Loucy (cell line): ENCODE measurements around the gene EEA1.

Experiments used
- EZH2phosphoT487 ChIP-seq: fragments of 200-600 bp; IDR thresholded peaks from 2 replicates; pipeline ENCODE4 v1.6.1; 2018; ENCODE audit warnings: antibody characterized with exemption, mild to moderate bottlenecking, moderate library complexity, borderline replicate concordance
- TF ChIP-seq, protein P1 (sequence below): fragments of 200-600 bp; sonication (generic); conservative IDR thresholded peaks from 2 replicates; pipeline ENCODE4 v1.5.1; 2014; ENCODE audit warnings: mild to moderate bottlenecking, antibody characterized with exemption, low read length

GRCh38 chr12:92912672-92913071 is 16.4 kb downstream of the EEA1 start:
- TF ChIP-seq, protein P1, sequence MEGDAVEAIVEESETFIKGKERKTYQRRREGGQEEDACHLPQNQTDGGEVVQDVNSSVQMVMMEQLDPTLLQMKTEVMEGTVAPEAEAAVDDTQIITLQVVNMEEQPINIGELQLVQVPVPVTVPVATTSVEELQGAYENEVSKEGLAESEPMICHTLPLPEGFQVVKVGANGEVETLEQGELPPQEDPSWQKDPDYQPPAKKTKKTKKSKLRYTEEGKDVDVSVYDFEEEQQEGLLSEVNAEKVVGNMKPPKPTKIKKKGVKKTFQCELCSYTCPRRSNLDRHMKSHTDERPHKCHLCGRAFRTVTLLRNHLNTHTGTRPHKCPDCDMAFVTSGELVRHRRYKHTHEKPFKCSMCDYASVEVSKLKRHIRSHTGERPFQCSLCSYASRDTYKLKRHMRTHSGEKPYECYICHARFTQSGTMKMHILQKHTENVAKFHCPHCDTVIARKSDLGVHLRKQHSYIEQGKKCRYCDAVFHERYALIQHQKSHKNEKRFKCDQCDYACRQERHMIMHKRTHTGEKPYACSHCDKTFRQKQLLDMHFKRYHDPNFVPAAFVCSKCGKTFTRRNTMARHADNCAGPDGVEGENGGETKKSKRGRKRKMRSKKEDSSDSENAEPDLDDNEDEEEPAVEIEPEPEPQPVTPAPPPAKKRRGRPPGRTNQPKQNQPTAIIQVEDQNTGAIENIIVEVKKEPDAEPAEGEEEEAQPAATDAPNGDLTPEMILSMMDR = no peak
- TF ChIP-seq EZH2phosphoT487 = no peak
